ENCODE measurements around the gene HPD.
A peak's percentile ranks its signal among the peaks of the same experiment; 100 is the strongest.
"Not testable (repeated sequence)": the region's sequence is repeated elsewhere in the genome, so short reads cannot be mapped to it uniquely, and the experiment has no call there.

Gene HPD

GRCh38 chr12:121793440-121793837 is 65.2 kb downstream of the HPD start, which contains the start of gene RHOF:
RHOF (minus strand) TSS chr12:121793688; CDS start chr12:121793633, 55 bp downstream.
- TF ChIP-seq MAX (IDR thresholded peaks at IDR 0.05; ENCODE audit: low read depth, low read length) (peak; percentile 29; the same call in 1 of the 2 replicates), CTCF (IDR thresholded peaks at IDR 0.05; ENCODE audit: low read depth, low read length) (no peak), POLR2A (IDR thresholded peaks at IDR 0.05; ENCODE audit: extremely low read depth, insufficient read length) (peak; percentile 46), MYC (IDR thresholded peaks at IDR 0.05; ENCODE audit: low read depth, low read length) (peak; percentile 63)
- no peak for DNase-seq (ENCODE audit: low read depth)
- H3K4me3 ChIP-seq (ENCODE audit: low read depth, low read length) = peak within 1 kb of the TSS; percentile 72

GRCh38 chr12:121792607-121793439 is 65.8 kb downstream of the HPD start:
- peak overlapping the region; percentile 72 for H3K4me3 ChIP-seq (ENCODE audit: low read depth, low read length)
- DNase-seq (ENCODE audit: low read depth) = peak; percentile 83
- TF ChIP-seq POLR2A (IDR thresholded peaks at IDR 0.05; ENCODE audit: extremely low read depth, insufficient read length) (no peak), MAX (IDR thresholded peaks at IDR 0.05; ENCODE audit: low read depth, low read length) (no peak), CTCF (IDR thresholded peaks at IDR 0.05; ENCODE audit: low read depth, low read length) (no peak), MYC (IDR thresholded peaks at IDR 0.05; ENCODE audit: low read depth, low read length) (peak; percentile 30; the same call in 1 of the 2 replicates)

GRCh38 chr12:121791671-121792551 is 66.7 kb downstream of the HPD start:
- no peak for TF ChIP-seq POLR2A (IDR thresholded peaks at IDR 0.05; ENCODE audit: extremely low read depth, insufficient read length)
- TF ChIP-seq CTCF (IDR thresholded peaks at IDR 0.05; ENCODE audit: low read depth, low read length) = no peak
- TF ChIP-seq MYC (IDR thresholded peaks at IDR 0.05; ENCODE audit: low read depth, low read length) = no peak
- no peak for TF ChIP-seq MAX (IDR thresholded peaks at IDR 0.05; ENCODE audit: low read depth, low read length)
- DNase-seq (ENCODE audit: low read depth) = peak; percentile 43

GRCh38 chr12:121790785-121791184 is 67.9 kb downstream of the HPD start:
- not testable (repeated sequence) for DNase-seq (ENCODE audit: low read depth); H3K4me3 ChIP-seq (ENCODE audit: low read depth, low read length)

More at GRCh38 chr12:121791671-121792551, 66.7 kb downstream of the HPD start:
- peak overlapping the region; percentile 72 for H3K4me3 ChIP-seq (ENCODE audit: low read depth, low read length)

GRCh38 chr12:121789800-121790728 is 68.6 kb downstream of the HPD start:
- TF ChIP-seq MYC (IDR thresholded peaks at IDR 0.05; ENCODE audit: low read depth, low read length) (peak; percentile 94), CTCF (IDR thresholded peaks at IDR 0.05; ENCODE audit: low read depth, low read length) (no peak), MAX (IDR thresholded peaks at IDR 0.05; ENCODE audit: low read depth, low read length) (peak; percentile 81), POLR2A (IDR thresholded peaks at IDR 0.05; ENCODE audit: extremely low read depth, insufficient read length) (peak; percentile 44)
- peak; percentile 99 for DNase-seq (ENCODE audit: low read depth)
- H3K4me3 ChIP-seq (ENCODE audit: low read depth, low read length) = peak overlapping the region; percentile 46
